SK-N-SH (cell line): ENCODE results near the gene LDB3.

Source experiments
- CTCF ChIP-seq: fragments of 200-600 bp; sonication (generic); IDR thresholded peaks from 2 replicates; pipeline ENCODE4 v1.6.1; 2017; ENCODE audit warnings: antibody characterized with exemption, mild to moderate bottlenecking, moderate library complexity
- EP300 ChIP-seq, 2 experiments: IDR thresholded peaks; 2 replicates each; pipeline versions ENCODE4 v1.4.0 to v1.6.1; 2012; ENCODE audit warnings: borderline replicate concordance in 1 of 2, low read depth in 1 of 2, low read length in 1 of 2
- EZH2phosphoT487 ChIP-seq: fragments of 200-600 bp; sonication (generic); IDR thresholded peaks from 2 replicates; pipeline ENCODE4 v1.6.1; 2017; ENCODE audit warnings: low read depth, mixed run types, mild to moderate bottlenecking, antibody characterized with exemption, moderate library complexity, borderline replicate concordance
- GABPA ChIP-seq: IDR thresholded peaks from 2 replicates; pipeline ENCODE4 v1.4.0; 2012; ENCODE audit warnings: low read depth, mild to moderate bottlenecking
- MAX ChIP-seq: IDR thresholded peaks from 2 replicates; pipeline ENCODE4 v1.4.0; 2012; ENCODE audit warnings: low read depth
- RFX5 ChIP-seq: IDR thresholded peaks from 2 replicates; pipeline ENCODE4 v1.6.1; 2012; ENCODE audit warnings: mild to moderate bottlenecking, improper control_type of control experiment, low read length
- TAF1 ChIP-seq: IDR thresholded peaks from 2 replicates; pipeline ENCODE4 v1.6.1; 2012; ENCODE audit warnings: low read depth, mild to moderate bottlenecking, low read length, moderate library complexity, borderline replicate concordance
- TF ChIP-seq, protein P1 (sequence below): IDR thresholded peaks from 2 replicates; pipeline ENCODE4; 2012

DNA sequence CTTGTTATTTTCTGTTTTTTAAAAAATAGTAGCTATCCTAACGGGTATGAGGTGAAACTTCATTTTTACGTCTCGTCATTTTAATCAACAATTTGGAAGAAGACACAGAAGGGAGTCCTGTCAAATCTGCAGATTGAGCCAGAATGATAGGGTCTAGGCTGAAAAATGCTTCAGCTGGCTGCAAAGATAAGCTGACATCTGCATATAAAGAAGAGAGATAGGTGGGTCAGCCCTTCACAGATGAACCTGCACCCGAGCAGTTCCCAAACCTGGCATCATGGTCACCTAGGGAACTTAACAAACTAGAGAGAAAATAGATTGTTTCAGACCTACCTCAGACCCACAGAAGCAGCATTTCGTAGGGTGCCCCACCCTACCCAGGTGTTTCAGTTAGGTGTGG is 52.9 kb downstream of the LDB3 start:
- no peak for TF ChIP-seq CTCF
- no peak for TF ChIP-seq TAF1
- TF ChIP-seq, protein P1, sequence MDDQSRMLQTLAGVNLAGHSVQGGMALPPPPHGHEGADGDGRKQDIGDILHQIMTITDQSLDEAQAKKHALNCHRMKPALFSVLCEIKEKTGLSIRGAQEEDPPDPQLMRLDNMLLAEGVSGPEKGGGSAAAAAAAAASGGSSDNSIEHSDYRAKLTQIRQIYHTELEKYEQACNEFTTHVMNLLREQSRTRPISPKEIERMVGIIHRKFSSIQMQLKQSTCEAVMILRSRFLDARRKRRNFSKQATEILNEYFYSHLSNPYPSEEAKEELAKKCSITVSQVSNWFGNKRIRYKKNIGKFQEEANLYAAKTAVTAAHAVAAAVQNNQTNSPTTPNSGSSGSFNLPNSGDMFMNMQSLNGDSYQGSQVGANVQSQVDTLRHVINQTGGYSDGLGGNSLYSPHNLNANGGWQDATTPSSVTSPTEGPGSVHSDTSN = no peak
- no peak for TF ChIP-seq GABPA
- no peak for TF ChIP-seq EP300 (IDR thresholded peaks at IDR 0.05; ENCODE audit: borderline replicate concordance in 1 of 2, low read depth in 1 of 2, low read length in 1 of 2)
- TF ChIP-seq RFX5 = no peak
- TF ChIP-seq EZH2phosphoT487 = no peak
- TF ChIP-seq MAX = no peak
